ENCODE results near the gene GLE1. TPM values are rescaled to one million over a fixed set of nuclear protein-coding genes. Genes with fewer than 3 reads are reported as not detected.

Gene GLE1
- total RNA-seq, 1 experiment from 2014 or later = 34.1 TPM

- ChIA-PET CTCF (interaction anchor here (0.6 to 0.8 kb wide), 3 partner anchors 79 to 687 kb away, joined by 3 to 5 read pairs (median 3); no protein-coding TSS in a partner anchor), POLR2A (interaction anchor here (0.7 to 7.6 kb wide), 10 partner anchors 11 to 185 kb away, joined by 3 to 85 read pairs (median 4); partner anchors contain the start of genes CERCAM, GLE1 and URM1)
- Mint-ChIP-seq H3K27me3 (ENCODE audit: insufficient read depth, unreplicated experiment) (no peaks in the 10 kb centered on the region), H3K4me1 (ENCODE audit: insufficient read depth, unreplicated experiment) (peaks cover 27% of the 10 kb centered on the region), H3K36me3 (ENCODE audit: insufficient read depth, unreplicated experiment) (peaks cover 35% of the 10 kb centered on the region), H3K9me3 (ENCODE audit: unreplicated experiment) (no peaks in the 10 kb centered on the region), H3K27ac (ENCODE audit: low read depth, unreplicated experiment) (no peak overlapping the region), H3K4me3 (ENCODE audit: unreplicated experiment) (no peak overlapping the region)
- intact Hi-C loops (cut with micrococcal nuclease) = loop anchor here (5.0 to 10.0 kb wide), 2 partner anchors 51 to 1069 kb away; partner anchors contain the start of genes C9orf50 and NTMT1
- no peak for TF ChIP-seq CTCF (IDR thresholded peaks at IDR 0.05; ENCODE audit: unreplicated experiment)
- DNase-seq (ENCODE audit: unreplicated experiment) = no peak
- no TSS peak for BruUV-seq (replicated peaks)
Measured at GRCh38 chr9:128556276-128556675, 51.8 kb downstream of the GLE1 start.

- peaks cover 42% of the 10 kb centered on the region for H3K36me3 Mint-ChIP-seq (ENCODE audit: insufficient read depth, unreplicated experiment)
- no peaks in the 10 kb centered on the region for H3K27me3 Mint-ChIP-seq (ENCODE audit: insufficient read depth, unreplicated experiment)
- no TSS peak for BruUV-seq (replicated peaks)
- H3K27ac Mint-ChIP-seq (ENCODE audit: low read depth, unreplicated experiment) = peak overlapping the region; percentile 31
- no peaks in the 10 kb centered on the region for H3K9me3 Mint-ChIP-seq (ENCODE audit: unreplicated experiment)
- H3K4me3 Mint-ChIP-seq (ENCODE audit: unreplicated experiment) = peak overlapping the region; percentile 21
- ChIA-PET CTCF (interaction anchor here (0.6 to 0.8 kb wide), 3 partner anchors 78 to 144 kb away, joined by 3 to 5 read pairs (median 4); no protein-coding TSS in a partner anchor), POLR2A (interaction anchor here (0.6 to 7.6 kb wide), 10 partner anchors 10 to 135 kb away, joined by 3 to 85 read pairs (median 4); partner anchors contain the start of gene GLE1)
- no peak for DNase-seq (ENCODE audit: unreplicated experiment)
- no peak for TF ChIP-seq CTCF (IDR thresholded peaks at IDR 0.05; ENCODE audit: unreplicated experiment)
- H3K4me1 Mint-ChIP-seq (ENCODE audit: insufficient read depth, unreplicated experiment) = peaks cover 25% of the 10 kb centered on the region
- intact Hi-C loops (cut with micrococcal nuclease) = loop anchor here (5.0 to 10.0 kb wide), 2 partner anchors 50 to 1068 kb away; partner anchors contain the start of genes C9orf50 and NTMT1
Measured at GRCh38 chr9:128556926-128557634, 52.6 kb downstream of the GLE1 start.

- no TSS peak for BruUV-seq (replicated peaks)
- H3K4me3 Mint-ChIP-seq (ENCODE audit: unreplicated experiment) = peak overlapping the region; percentile 56
- TF ChIP-seq CTCF (IDR thresholded peaks at IDR 0.05; ENCODE audit: unreplicated experiment) = no peak
- ChIA-PET CTCF (interaction anchor here (1.5 kb wide), 1 partner anchor 49 kb away, joined by 3 read pairs; no protein-coding TSS in a partner anchor), POLR2A (interaction anchor here (0.6 to 4.8 kb wide), 9 partner anchors 8 to 144 kb away, joined by 3 to 26 read pairs (median 3); partner anchors contain the start of gene PKN3)
- no peaks in the 10 kb centered on the region for H3K27me3 Mint-ChIP-seq (ENCODE audit: insufficient read depth, unreplicated experiment)
- H3K36me3 Mint-ChIP-seq (ENCODE audit: insufficient read depth, unreplicated experiment) = peaks cover 56% of the 10 kb centered on the region
- intact Hi-C loops (cut with micrococcal nuclease) = loop anchor here (5.0 to 10.0 kb wide), 2 partner anchors 49 to 1066 kb away; partner anchors contain the start of genes C9orf50 and NTMT1
- peak; percentile 77 for DNase-seq (ENCODE audit: unreplicated experiment)
- peaks cover 28% of the 10 kb centered on the region for H3K4me1 Mint-ChIP-seq (ENCODE audit: insufficient read depth, unreplicated experiment)
- no peaks in the 10 kb centered on the region for H3K9me3 Mint-ChIP-seq (ENCODE audit: unreplicated experiment)
- peak overlapping the region; percentile 82 for H3K27ac Mint-ChIP-seq (ENCODE audit: low read depth, unreplicated experiment)
Measured at GRCh38 chr9:128558431-128559310, 54.2 kb downstream of the GLE1 start.
